Measurements from ENCODE around the gene SH3PXD2B. TPM values are rescaled to one million over a fixed set of nuclear protein-coding genes. Genes with fewer than 3 reads are reported as not detected.

SH3PXD2B gene
- total RNA-seq, 2 experiments from 2014 or later = 0.10 TPM; not detected in 1

GRCh38 chr5:172440486-172440885 lies 13.8 kb downstream of the SH3PXD2B start:
- CTCF ChIA-PET (ENCODE audit: unreplicated experiment) = no interaction called here
- no peaks in the 10 kb centered on the region for H3K9me3 ChIP-seq (ENCODE audit: low read length)
- no peak for TF ChIP-seq EZH2phosphoT487 (IDR thresholded peaks at IDR 0.05; ENCODE audit: borderline replicate concordance, low read depth, low read length)
- BruUV-seq (replicated peaks) = no TSS peak
- no peak overlapping the region for H2AFZ ChIP-seq (ENCODE audit: low read length)
- intact Hi-C loops (cut with micrococcal nuclease; ENCODE audit: unreplicated experiment) = no loop called here
- H3K4me3 ChIP-seq (ENCODE audit: low read depth, low read length, poor library complexity, severe bottlenecking) = no peak overlapping the region
- POLR2A ChIA-PET = interaction anchor here (0.5 kb wide), 1 partner anchor 84 kb away, joined by 4 read pairs; no protein-coding TSS in a partner anchor
- DNase-seq (ENCODE audit: low spot score) = no peak
- H3K27ac ChIP-seq (ENCODE audit: low read depth, low read length, poor library complexity, severe bottlenecking) = no peak overlapping the region
- no peaks in the 10 kb centered on the region for H3K9me2 ChIP-seq (ENCODE audit: insufficient read depth, low read length)
- no peaks in the 10 kb centered on the region for H4K20me1 ChIP-seq (ENCODE audit: insufficient read depth, low read length)
- H3K79me2 ChIP-seq (ENCODE audit: insufficient read depth, low read depth, low read length) = no peaks in the 10 kb centered on the region
- H3K4me1 ChIP-seq (ENCODE audit: insufficient read depth, low read length, poor library complexity, severe bottlenecking) = no peaks in the 10 kb centered on the region
- H3K36me3 ChIP-seq (ENCODE audit: insufficient read depth, low read length) = no peaks in the 10 kb centered on the region
- H3K4me2 ChIP-seq (ENCODE audit: low read length) = no peak overlapping the region

- no peaks in the 10 kb centered on the region for H4K20me1 ChIP-seq (ENCODE audit: insufficient read depth, low read length)
- no peak overlapping the region for H3K4me3 ChIP-seq (ENCODE audit: low read depth, low read length, poor library complexity, severe bottlenecking)
- H3K36me3 ChIP-seq (ENCODE audit: insufficient read depth, low read length) = no peaks in the 10 kb centered on the region
- intact Hi-C loops (cut with micrococcal nuclease; ENCODE audit: unreplicated experiment) = no loop called here
- no TSS peak for BruUV-seq (replicated peaks)
- ChIA-PET POLR2A (interaction anchor here (0.5 kb wide), 1 partner anchor 85 kb away, joined by 4 read pairs; no protein-coding TSS in a partner anchor), CTCF (ENCODE audit: unreplicated experiment) (no interaction called here)
- no peak for DNase-seq (ENCODE audit: low spot score)
- no peak overlapping the region for H3K4me2 ChIP-seq (ENCODE audit: low read length)
- H3K4me1 ChIP-seq (ENCODE audit: insufficient read depth, low read length, poor library complexity, severe bottlenecking) = no peaks in the 10 kb centered on the region
- H3K9me3 ChIP-seq (ENCODE audit: low read length) = no peaks in the 10 kb centered on the region
- no peaks in the 10 kb centered on the region for H3K79me2 ChIP-seq (ENCODE audit: insufficient read depth, low read depth, low read length)
- no peak for TF ChIP-seq EZH2phosphoT487 (IDR thresholded peaks at IDR 0.05; ENCODE audit: borderline replicate concordance, low read depth, low read length)
- TF ChIP-seq CTCF (conservative IDR thresholded peaks at IDR 0.05; ENCODE audit: low read length) = no peak
- no peak overlapping the region for H3K27ac ChIP-seq (ENCODE audit: low read depth, low read length, poor library complexity, severe bottlenecking)
- H3K9me2 ChIP-seq (ENCODE audit: insufficient read depth, low read length) = no peaks in the 10 kb centered on the region
- H2AFZ ChIP-seq (ENCODE audit: low read length) = no peak overlapping the region
Observed at GRCh38 chr5:172439785-172440477, 14.4 kb downstream of the SH3PXD2B start.

GRCh38 chr5:172438319-172438668 lies 16.0 kb downstream of the SH3PXD2B start:
- intact Hi-C loops (cut with micrococcal nuclease; ENCODE audit: unreplicated experiment) = no loop called here
- no peak overlapping the region for H3K4me3 ChIP-seq (ENCODE audit: low read depth, low read length, poor library complexity, severe bottlenecking)
- H3K79me2 ChIP-seq (ENCODE audit: insufficient read depth, low read depth, low read length) = no peaks in the 10 kb centered on the region
- no peak overlapping the region for H3K27ac ChIP-seq (ENCODE audit: low read depth, low read length, poor library complexity, severe bottlenecking)
- no peaks in the 10 kb centered on the region for H3K9me3 ChIP-seq (ENCODE audit: low read length)
- CTCF ChIA-PET (ENCODE audit: unreplicated experiment) = no interaction called here
- TF ChIP-seq CTCF (conservative IDR thresholded peaks at IDR 0.05; ENCODE audit: low read length) (no peak), EZH2phosphoT487 (IDR thresholded peaks at IDR 0.05; ENCODE audit: borderline replicate concordance, low read depth, low read length) (no peak)
- no peaks in the 10 kb centered on the region for H3K4me1 ChIP-seq (ENCODE audit: insufficient read depth, low read length, poor library complexity, severe bottlenecking)
- no peaks in the 10 kb centered on the region for H3K36me3 ChIP-seq (ENCODE audit: insufficient read depth, low read length)
- no peak overlapping the region for H2AFZ ChIP-seq (ENCODE audit: low read length)
- no peak overlapping the region for H3K4me2 ChIP-seq (ENCODE audit: low read length)
- BruUV-seq (replicated peaks) = no TSS peak
- no peaks in the 10 kb centered on the region for H4K20me1 ChIP-seq (ENCODE audit: insufficient read depth, low read length)
- DNase-seq (ENCODE audit: low spot score) = no peak
- POLR2A ChIA-PET = interaction anchor here (0.6 kb wide), 1 partner anchor 35 kb away, joined by 3 read pairs; no protein-coding TSS in a partner anchor
- no peaks in the 10 kb centered on the region for H3K9me2 ChIP-seq (ENCODE audit: insufficient read depth, low read length)
